Natural killer cell (primary cell): ENCODE results near the gene TOPAZ1. TPM values are rescaled to one million over a fixed set of nuclear protein-coding genes. Genes with fewer than 3 reads are reported as not detected.

Experiments
- ATAC-seq, 3 donors: fragments of 150-1000 bp in 2 of 3; fragments of 200-7000 bp in 1 of 3; cut with Tn5 transposase; 1 replicate in 1 of 3; 2 replicates in 2 of 3; pipeline ENCODE4 v1.10.0; 2021; ENCODE audit warnings: mild to moderate bottlenecking in 2 of 3, moderate library complexity in 2 of 3
- DNase-seq, 2 donors: peaks; one replicate each; pipeline versions ENCODE4 v3.0.0 to v3.0.0-alpha.2; 2013 to 2021; ENCODE audit warnings: mixed read lengths in 1 of 2
- H3K27ac ChIP-seq: one replicate; pipeline ENCODE4 v1.5.1; 2013; ENCODE audit warnings: mild to moderate bottlenecking, low read length
- H3K27me3 ChIP-seq: one replicate; pipeline ENCODE4 v1.6.1; 2013; ENCODE audit warnings: low read length; ENCODE audit not compliant: control insufficient read depth, insufficient read depth
- H3K36me3 ChIP-seq: one replicate; pipeline ENCODE4 v1.6.1; 2013; ENCODE audit warnings: low read length; ENCODE audit not compliant: control insufficient read depth, insufficient read depth
- H3K4me1 ChIP-seq: one replicate; pipeline ENCODE4 v1.6.1; 2013; ENCODE audit warnings: low read length; ENCODE audit not compliant: control insufficient read depth, insufficient read depth
- H3K4me3 ChIP-seq: one replicate; pipeline ENCODE4 v1.5.1; 2013; ENCODE audit warnings: low read length
- H3K9me3 ChIP-seq: one replicate; pipeline ENCODE4 v1.6.1; 2013; ENCODE audit warnings: low read length; ENCODE audit not compliant: control insufficient read depth, insufficient read depth
- H3K27ac Mint-ChIP-seq, 2 donors: one replicate each; pipeline ENCODE4 v1.8.0; 2022; ENCODE audit warnings: mild to moderate bottlenecking in 2 of 2, mixed read lengths in 2 of 2, moderate library complexity in 1 of 2
- H3K27me3 Mint-ChIP-seq, 2 donors: one replicate each; pipeline ENCODE4 v1.8.0; 2022; ENCODE audit warnings: low read depth in 2 of 2, mixed read lengths in 2 of 2
- H3K36me3 Mint-ChIP-seq: one replicate; pipeline ENCODE4 v1.8.0; 2022; ENCODE audit warnings: mixed read lengths
- H3K4me1 Mint-ChIP-seq, 2 donors: one replicate each; pipeline ENCODE4 v1.8.0; 2022; ENCODE audit warnings: mixed read lengths in 2 of 2
- H3K4me3 Mint-ChIP-seq: one replicate; pipeline ENCODE4 v1.8.0; 2022; ENCODE audit warnings: mild to moderate bottlenecking, moderate library complexity, mixed read lengths
- H3K9me3 Mint-ChIP-seq, 2 donors: one replicate each; pipeline ENCODE4 v1.8.0; 2022; ENCODE audit warnings: mixed read lengths in 2 of 2
- CTCF ChIP-seq: fragments of 200-600 bp; IDR thresholded peaks from one replicate; pipeline ENCODE4 v1.8.0; 2022; ENCODE audit warnings: antibody characterized with exemption
- WGBS: methylation state at CpG from one replicate; pipeline ENCODE4 v1.1.7; 2013; ENCODE audit warnings: missing lambda C conversion rate; ENCODE audit not compliant: insufficient coverage; 5-methylcytosine and 5-hydroxymethylcytosine counted together
- intact Hi-C: fragments of 100-400 bp; cut with micrococcal nuclease; formaldehyde crosslinking; loops from one replicate; pipeline ENCODE4 v1.14.2; 2022
- total RNA-seq, 4 donors: library from RNA; stranded (reverse); fragments of 120-200 nt in 1 of 4; gene quantifications; one replicate each; pipeline versions ENCODE4 v1.2.3 to v1.2.4, GENCODE V29; 2013 to 2022

The TOPAZ1 gene
- total RNA-seq, 3 donors from 2014 or later (not counting 1 experiment from before 2014, with no cell fraction given): not detected

DNA sequence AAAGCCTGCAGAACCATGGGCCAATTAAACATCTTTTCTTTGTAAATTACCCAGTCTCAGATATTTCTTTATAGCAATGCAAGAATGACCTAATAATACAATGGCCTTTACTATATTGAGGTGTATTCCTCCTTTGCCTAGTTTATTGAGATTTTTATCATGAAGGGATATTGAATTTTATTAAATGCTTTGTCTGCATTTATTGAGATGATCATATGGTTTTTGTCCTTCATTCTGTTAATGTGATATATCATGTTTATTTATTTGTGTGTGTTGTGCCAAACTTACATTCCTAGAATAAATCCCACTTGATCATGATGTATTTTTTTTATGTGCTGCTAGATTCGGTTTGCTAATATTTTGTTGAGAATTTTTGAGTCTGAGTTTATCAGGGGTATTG lies 36.2 kb downstream of the TOPAZ1 start:
- H3K4me1 ChIP-seq: no peaks in the 10 kb centered on the region
- H3K27ac ChIP-seq: no peak overlapping the region
- no peak for DNase-seq
- no peak overlapping the region for H3K4me3 ChIP-seq
- Mint-ChIP-seq H3K27me3 (peaks cover 18 to 38% of the 10 kb centered on the region in 2 donors), H3K36me3 (no peaks in the 10 kb centered on the region), H3K4me1 (no peaks in the 10 kb centered on the region), H3K9me3 (peaks cover 0 to 2% of the 10 kb centered on the region in 2 donors), H3K27ac (no peak overlapping the region), H3K4me3 (no peak overlapping the region)
- H3K9me3 ChIP-seq: no peaks in the 10 kb centered on the region
- peaks cover 3% of the 10 kb centered on the region for H3K27me3 ChIP-seq
- ATAC-seq: no peak
- 100% methylated on average over 1 of the region's 1 CpG for WGBS
- no peak for TF ChIP-seq CTCF
- no peaks in the 10 kb centered on the region for H3K36me3 ChIP-seq
- intact Hi-C loops: no loop called here

- Mint-ChIP-seq H3K9me3 (peaks cover 0 to 2% of the 10 kb centered on the region in 2 donors), H3K4me3 (no peak overlapping the region), H3K4me1 (no peaks in the 10 kb centered on the region), H3K27me3 (peaks cover 20 to 33% of the 10 kb centered on the region in 2 donors), H3K27ac (no peak overlapping the region), H3K36me3 (no peaks in the 10 kb centered on the region)
- H3K27me3 ChIP-seq: peaks cover 3% of the 10 kb centered on the region
- no peaks in the 10 kb centered on the region for H3K4me1 ChIP-seq
- 93% methylated on average over 3 of the region's 3 CpGs for WGBS
- intact Hi-C loops: no loop called here
- TF ChIP-seq CTCF: no peak
- no peaks in the 10 kb centered on the region for H3K36me3 ChIP-seq
- ATAC-seq: no peak
- no peaks in the 10 kb centered on the region for H3K9me3 ChIP-seq
- no peak overlapping the region for H3K27ac ChIP-seq
- no peak for DNase-seq
- no peak overlapping the region for H3K4me3 ChIP-seq
Measured at GRCh38 chr3:44280077-44280476, 38.4 kb downstream of the TOPAZ1 start.

GRCh38 chr3:44280631-44281030 lies 38.9 kb downstream of the TOPAZ1 start:
- no peak for TF ChIP-seq CTCF
- H3K36me3 ChIP-seq: no peaks in the 10 kb centered on the region
- no peak overlapping the region for H3K4me3 ChIP-seq
- DNase-seq: no peak
- intact Hi-C loops: no loop called here
- H3K9me3 Mint-ChIP-seq: no peaks in the 10 kb centered on the region
- H3K27ac ChIP-seq: no peak overlapping the region
- no peaks in the 10 kb centered on the region for H3K9me3 ChIP-seq
- 89% methylated on average over 2 of the region's 2 CpGs for WGBS
- H3K36me3 Mint-ChIP-seq: no peaks in the 10 kb centered on the region
- H3K4me1 ChIP-seq: no peaks in the 10 kb centered on the region
- H3K27me3 ChIP-seq: peaks cover 3% of the 10 kb centered on the region
- H3K27ac Mint-ChIP-seq: no peak overlapping the region
- no peak for ATAC-seq
- H3K4me1 Mint-ChIP-seq: no peaks in the 10 kb centered on the region
- no peak overlapping the region for H3K4me3 Mint-ChIP-seq
- peaks cover 17 to 29% of the 10 kb centered on the region in 2 donors for H3K27me3 Mint-ChIP-seq

GRCh38 chr3:44284949-44285348 lies 43.3 kb downstream of the TOPAZ1 start:
- DNase-seq: no peak
- intact Hi-C loops: no loop called here
- Histone ChIP-seq H3K9me3 (no peaks in the 10 kb centered on the region), H3K27ac (no peak overlapping the region), H3K4me1 (no peaks in the 10 kb centered on the region), H3K27me3 (peaks cover under 1% of the 10 kb centered on the region), H3K36me3 (no peaks in the 10 kb centered on the region), H3K4me3 (no peak overlapping the region)
- ATAC-seq: no peak
- Mint-ChIP-seq H3K27ac (no peak overlapping the region), H3K9me3 (no peaks in the 10 kb centered on the region), H3K36me3 (no peaks in the 10 kb centered on the region), H3K4me3 (no peak overlapping the region), H3K4me1 (no peaks in the 10 kb centered on the region), H3K27me3 (peaks cover 17 to 25% of the 10 kb centered on the region in 2 donors)
- no peak for TF ChIP-seq CTCF
- WGBS: 73% methylated on average over 1 of the region's 2 CpGs
